ENCODE data around the gene RNASEH1. TPM values are rescaled to one million over a fixed set of nuclear protein-coding genes. Genes with fewer than 3 reads are reported as not detected.

Gene RNASEH1, protein sequence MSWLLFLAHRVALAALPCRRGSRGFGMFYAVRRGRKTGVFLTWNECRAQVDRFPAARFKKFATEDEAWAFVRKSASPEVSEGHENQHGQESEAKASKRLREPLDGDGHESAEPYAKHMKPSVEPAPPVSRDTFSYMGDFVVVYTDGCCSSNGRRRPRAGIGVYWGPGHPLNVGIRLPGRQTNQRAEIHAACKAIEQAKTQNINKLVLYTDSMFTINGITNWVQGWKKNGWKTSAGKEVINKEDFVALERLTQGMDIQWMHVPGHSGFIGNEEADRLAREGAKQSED
- total RNA-seq: 10.6 TPM

DNA sequence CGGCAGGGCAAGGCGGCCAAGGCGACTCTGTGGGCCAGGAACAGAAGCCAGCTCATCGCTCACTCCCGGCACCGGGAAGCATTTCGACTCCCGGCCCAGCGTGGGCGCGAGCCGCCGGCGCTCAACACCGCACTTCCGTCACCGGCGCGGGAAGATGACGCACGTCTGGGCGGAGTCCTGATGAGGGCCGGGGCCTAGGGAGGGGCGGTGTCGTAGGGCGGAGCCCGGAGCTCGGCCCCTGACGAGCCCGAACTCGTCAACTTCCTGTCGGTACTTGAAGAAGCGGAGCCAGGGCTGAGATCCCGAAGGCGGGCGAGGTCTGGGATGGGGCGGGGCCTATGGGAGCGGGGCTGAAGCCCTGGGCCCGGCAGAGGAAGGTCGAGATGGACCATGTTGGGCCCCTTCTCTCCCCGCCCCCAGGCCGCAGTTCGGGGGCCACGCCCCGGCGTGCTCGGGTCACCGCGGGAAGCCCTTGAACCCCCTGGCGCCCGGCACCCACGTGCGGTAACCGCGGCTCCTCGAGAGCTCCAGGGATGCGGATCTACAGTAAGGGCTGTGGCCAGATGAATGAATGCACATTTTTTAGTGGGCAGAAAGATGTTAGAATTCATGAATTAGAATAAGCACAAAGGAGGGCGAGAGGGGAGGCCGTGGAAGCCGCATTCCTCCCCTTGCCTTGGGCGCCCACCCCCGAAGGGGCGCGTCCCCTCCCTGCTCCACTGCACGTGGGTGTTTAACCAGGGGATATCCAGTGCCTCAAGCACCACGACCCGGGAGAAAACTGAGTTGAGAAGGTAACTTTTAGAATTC is at the start of gene RNASEH1:
Gene RNASEH1, minus strand, starts transcription at position 129 of the 810 bp plus-strand sequence. Its CDS starts 73 bp downstream, at position 56.
- ATAC-seq: peak; percentile 100

DNA sequence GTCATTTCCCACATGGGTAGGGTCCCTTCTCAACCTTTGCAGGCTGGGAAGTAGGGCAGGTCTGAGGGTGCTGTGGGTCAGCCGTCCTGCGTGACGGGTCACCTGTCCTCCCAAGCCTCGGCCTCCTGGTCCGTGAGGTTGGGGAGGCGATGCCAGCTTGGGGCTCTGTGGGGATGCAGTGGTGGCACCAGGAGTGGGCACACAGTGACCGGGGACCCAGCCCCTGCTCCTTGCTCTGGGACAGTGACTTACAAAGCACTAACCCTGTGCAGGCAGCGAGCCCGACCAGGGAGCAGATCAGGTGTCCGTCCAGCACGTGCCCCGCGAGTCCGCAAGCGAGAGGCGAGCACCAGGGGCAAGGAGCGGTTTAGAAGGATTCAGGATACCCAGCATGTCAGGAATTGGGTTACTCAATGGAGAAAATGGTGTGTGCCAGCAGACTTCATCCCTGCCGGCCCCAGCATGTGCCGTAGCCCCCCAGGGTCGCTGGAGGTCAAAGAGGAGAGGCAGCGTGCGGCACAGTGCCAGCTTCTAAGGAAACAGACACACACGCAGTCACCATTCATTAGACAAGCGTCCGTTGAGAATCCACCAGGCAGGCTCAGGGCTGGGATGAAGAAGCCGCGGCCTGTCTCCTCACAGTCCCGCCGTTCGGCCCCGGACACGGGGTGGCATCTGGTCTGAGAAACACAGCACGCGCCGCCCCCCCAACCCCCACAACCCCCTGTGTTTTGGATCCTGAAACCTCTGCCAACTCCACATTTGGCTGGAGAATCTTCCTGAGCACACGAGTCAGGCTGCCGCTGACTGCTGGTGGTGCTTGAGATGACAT is 48.5 kb upstream of the RNASEH1 start:
- ATAC-seq: no peak

DNA sequence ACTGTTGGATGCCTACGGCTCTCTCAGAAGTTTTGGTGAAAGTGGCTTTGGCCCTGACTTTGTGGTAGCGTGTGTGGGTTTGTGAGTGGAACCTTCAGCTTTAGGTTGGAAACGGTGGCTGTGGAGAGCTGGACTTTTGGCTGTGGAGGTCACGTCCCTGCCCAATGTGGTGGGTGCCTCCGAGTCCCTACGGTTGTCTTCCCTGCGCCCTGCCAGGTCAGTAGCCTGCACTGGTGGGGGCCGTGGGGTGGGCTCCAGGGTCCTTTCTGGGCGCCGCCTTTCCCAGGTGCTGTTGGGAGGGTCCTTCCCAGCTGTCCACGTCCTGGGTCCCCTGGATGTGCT is 47.9 kb upstream of the RNASEH1 start:
- ATAC-seq: no peak

DNA sequence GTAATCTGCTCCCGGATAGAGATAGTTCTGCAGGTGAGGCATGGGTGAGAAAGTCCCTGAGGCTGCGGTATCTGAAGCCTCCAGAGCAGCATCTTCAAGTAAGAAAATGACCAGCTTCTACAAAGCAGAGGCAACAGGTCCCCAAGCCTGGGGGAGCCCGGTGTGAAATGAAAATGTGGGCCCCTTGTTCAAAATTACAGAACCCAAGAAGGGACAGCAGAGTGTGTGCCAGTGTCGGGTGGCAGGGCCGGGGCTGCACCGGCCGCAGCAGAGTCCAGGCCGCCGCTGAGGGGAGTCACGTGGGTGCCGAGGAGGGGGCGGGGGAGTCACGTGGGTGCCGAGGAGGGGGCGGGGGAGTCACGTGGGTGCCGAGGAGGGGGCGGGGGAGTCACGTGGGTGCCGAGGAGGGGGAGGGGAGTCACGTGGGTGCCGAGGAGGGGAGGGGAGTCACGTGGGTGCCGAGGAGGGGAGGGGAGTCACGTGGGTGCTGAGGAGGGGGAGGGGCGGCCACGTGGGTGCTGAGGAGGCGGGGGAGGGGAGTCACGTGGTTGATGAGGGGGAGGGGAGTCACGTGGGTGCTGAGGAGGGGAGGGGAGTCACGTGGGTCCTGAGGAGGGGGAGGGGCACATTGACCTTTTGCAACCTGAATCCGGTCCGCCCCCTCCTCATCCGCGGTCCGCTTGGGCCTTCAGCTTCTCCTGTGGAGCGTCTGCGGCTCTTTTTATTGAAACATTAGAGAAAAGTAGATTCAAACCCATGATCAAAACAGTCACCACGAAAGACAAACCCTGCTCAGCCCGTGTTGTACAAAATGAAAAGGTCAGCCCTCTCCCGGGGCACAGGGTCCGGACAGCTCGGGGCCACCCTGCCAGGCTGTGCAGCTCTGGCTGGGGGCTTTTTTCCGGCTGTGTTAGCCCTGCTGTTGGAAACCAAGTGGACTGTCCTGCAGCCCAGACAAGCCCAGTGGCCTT is 47.1 kb upstream of the RNASEH1 start:
- no peak for ATAC-seq

DNA sequence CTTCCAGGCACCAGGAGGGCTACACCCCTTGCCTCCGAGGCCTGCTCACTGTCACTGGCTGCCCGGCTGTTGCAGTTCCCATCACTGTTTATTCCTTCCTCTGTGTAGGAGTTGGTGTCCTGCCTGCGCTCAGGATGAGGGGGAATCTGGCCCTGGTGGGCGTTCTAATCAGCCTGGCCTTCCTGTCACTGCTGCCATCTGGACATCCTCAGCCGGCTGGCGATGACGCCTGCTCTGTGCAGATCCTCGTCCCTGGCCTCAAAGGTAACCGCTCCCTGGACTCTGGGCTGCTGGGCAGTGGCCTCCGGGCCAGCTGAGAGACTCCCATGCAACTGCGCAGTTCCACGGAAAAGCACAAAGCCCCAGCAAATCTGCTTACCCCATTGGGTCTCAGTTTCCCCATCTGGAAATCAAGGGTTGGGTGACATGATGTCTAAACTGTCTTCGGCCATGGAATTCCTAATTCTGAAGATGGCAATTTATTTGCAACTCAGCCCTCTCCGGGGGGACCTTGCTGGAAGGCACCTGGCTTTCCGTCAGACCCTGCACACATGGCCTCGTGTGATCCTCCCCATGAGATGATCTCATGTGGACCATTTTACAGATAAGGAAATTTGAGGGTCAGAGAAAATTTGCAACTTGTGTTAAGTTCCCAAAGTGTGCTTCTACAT is 46.2 kb upstream of the RNASEH1 start:
- no peak for ATAC-seq

DNA sequence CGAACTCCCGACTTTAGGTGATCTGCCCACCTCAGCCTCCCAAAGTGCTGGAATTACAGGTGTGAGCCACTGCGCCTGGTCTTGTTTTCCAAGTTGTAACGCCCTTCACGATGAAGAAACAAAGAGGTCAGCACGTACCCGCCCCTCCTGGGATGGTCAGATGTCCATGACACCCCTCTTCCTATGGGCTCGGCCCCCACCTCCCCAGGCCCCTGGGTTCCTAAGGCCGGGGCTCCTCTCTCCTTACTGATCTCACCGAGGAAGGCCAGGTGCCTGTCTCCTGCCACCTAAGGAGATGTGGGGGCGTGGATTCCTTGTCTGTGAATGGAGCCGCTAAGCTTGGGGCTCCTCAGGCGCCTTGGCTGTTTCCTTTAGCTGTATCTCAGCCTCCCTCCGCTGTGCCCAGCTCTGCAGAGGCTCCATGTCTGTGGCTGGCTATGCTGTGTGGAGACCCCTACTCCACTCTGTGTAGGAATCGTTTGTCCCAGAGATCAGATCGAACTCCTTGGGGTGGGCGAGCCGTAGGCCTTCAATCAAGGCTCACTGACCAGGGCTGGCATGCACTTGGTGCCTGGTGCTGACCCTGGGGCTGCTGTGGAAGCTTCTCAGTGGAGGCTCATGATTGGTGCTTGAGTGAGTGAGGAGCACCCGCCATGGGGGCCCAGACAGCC is 45.5 kb upstream of the RNASEH1 start:
- ATAC-seq: no peak

DNA sequence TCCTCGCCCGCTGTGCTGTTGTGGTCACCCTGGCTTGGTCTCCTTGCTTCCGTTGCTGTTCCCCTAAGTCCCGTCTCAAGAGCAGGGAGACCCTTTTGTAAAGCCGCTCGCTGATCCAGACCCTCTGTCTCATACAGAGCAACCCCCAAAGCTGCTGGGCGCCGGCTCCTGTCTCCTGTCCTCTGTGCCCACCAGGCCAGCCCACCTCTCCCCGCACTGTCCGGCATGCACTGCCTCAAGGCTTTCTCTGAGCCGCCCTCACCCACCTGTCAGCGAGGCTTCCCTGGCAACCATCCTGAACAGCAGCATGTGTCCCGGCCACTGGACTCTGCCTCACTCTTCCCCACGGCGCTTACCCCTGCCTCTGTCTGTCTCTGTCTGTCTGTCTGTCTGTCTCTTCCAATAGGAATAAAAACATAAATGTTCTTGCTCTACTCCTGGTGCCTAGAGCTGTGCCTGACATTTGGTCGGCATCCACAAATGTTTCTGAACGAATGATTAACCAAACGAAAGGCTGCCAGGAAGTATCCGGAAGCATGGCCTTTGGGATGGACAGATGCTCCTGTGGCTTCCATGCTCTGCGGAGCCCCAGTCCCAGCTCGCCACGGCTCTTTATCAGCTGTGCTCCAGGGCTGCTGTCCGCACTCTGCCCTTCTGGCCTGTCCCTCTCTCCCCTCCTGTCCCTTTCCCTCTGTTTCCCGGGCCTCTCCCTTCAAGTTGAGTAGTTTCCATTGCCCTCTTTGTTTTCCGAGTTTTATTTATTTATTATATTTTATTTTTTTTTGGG is 44.6 kb upstream of the RNASEH1 start:
- ATAC-seq: no peak

DNA sequence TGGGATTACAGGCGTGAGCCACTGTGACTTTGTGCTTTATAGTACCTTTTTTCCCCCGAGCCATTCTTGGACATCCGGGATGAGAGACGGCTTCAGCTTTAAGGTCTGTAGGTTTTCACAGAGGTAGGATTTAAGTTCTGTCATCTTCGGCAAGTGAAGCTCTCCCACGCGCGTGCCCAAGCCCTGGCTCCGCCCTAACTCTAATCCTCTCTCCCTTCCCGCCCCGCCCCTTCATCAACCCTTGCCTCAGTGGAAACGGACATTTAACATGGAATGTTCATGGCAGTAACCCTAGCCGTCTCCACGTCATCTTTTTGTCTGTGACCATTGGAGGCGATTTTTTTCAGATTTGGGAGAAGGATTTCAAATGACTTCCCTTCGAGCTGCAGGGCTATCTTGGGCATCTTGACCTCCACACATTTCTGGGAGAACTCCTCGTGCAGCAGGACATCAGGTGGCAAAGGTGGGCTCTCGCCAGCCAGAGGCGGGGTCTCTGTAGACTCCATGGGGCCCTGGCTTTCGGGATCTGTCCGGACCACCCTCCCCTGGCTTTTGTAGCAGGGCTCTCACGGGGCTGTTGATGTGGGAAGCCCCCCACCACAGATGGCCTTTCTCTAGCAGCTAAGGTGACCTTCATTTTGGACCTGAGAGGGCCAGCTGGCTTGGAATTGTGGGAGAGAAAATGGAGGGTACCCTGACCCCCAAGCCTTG is 43.6 kb upstream of the RNASEH1 start:
- ATAC-seq: no peak

DNA sequence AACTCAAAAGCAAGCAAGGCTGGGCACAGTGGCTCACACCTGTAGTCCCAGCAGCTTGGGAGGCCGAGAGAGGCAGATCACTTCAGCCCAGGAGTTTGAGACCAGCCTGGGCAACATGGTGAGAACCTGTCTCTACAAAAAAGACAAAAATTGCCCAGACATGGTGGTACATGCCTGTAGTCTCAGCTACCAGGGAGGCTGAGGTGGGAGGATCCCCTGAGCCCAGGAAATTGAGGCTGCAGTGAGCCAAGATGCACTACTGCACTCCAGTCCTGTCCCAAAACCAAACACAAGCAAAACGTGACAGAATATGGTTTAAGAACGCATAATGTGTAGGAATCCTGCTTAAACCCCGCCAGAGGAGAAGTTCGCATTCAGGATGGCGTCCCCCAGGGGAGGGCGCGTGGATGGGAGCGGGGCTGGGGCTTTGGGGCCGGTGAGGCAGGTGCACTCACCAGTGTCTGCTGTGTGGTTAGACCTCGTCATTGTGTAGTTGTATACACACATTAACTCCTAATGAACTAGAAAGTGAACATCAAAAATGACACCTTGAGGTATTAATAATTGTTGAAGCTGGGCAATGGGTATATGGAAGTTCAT is 42.2 kb upstream of the RNASEH1 start:
- no peak for ATAC-seq

DNA sequence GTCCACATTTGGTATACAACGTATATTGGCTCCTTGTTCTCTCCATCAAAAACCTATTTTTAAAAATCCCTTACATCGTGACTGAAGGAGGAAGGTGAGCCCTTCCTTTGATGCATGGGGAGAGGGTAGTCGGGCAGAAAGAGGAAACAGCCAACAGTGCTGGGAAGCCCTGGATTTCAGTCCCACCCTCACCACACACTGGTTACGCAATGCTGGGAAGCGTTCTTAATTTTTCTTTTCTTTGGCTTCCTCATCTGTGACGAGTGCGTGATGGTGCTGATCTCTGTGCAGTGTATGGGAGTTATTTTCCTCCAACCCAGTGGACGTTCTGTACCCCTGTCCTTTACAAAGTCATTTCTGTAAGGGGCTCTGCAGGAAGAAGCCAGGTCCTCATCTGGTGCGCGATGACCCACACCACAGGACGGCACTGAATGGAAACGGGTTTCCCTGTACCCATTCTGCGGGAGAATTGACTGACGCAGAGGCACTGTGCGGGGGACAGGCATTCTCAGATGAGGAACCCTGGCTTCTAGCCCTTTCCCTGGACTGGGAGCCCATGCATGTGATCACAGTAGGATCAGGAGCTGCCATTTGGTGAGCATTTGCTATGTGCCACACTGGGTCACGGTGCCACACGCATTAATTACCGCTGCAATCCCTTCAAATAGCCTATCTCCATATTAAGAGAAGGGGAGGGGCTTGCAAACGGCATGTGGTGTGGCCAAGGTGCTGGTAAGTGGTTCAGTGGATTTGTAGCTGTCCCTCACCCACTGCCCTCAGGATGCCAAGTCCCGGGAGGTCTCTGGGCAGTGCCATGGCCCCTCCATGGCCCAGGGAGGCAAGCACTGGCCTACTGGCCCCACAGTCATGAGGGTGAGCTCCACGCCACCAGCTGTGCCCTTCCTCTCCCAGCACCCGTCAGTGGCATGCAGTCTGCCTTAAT is 41.0 kb upstream of the RNASEH1 start:
- no peak for ATAC-seq

DNA sequence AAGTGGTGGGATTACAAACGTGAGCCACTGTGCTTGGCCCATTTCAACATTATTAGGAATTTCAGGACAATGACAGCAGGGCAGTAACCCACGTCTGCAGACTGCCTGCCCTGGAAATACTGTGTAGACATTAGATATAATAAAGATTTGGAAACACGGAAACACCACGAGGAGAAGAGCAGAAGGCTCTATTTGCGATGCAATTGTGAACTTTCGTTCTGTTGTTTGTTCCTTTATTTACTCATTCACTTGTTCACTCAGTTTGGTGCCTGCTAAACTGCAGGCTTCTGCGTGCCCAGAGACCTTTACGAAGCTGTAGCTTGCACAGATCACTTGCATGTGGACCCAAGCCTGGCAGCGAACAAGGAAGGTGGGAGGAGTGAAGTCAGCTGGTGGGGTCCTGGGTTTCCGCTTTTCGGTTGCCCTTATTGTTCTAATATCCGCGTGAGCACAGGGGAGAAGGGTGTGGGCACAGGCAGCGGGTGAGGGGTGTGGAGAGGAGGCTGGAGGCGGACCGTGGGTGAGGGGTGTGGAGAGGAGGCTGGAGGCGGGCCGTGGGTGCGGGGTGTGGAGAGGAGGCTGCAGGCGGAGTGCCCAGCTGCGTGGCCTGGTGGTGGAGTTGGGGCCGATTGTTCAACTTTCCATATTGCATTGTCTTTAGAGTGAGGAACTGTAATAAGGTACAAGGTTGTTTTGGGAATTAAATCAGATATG is 40.2 kb upstream of the RNASEH1 start:
- no peak for ATAC-seq

DNA sequence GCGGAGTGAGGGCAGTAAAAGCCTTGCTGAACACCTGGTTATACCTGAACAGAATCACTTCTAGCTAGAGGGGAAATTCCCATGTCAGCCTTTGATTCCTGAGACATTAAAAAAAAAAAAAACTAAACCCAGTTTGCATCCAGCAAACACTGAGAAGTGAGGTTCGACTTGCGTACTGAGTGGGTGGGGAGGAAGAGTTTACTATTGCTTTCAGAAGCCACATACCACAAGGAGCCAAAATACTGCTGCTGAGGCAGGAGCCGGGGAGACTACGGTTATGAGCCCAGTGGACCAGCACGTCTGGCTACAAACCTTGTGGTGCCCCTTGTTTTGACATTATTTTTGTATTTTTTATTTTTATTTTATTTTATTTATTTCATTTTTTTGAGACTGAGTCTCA is 39.4 kb upstream of the RNASEH1 start:
- ATAC-seq: no peak

DNA sequence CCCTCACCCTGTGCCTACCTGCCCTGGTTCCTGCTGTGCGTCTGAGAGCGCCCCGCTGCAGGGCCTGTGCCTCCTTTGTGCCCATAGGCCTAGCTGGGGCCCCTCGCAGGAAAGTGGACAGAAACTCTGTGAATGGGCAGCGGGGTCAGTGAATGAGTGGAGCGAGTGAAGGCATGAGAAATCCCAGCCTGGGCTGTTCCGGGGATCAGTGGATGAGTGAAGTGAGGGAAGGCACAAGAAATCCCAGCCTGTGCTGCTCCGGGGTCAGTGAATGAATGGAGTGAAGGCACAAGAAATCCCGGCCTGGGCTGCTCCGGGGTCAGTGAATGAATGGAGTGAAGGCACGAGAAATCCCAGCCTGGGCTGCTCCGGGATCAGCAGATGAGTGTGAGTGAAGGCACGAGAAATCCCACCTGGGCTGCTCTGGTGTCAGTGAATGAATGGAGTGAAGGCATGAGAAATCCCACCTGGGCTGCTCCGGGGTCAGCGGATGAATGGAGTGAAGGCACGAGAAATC is 38.8 kb upstream of the RNASEH1 start:
- ATAC-seq: no peak

DNA sequence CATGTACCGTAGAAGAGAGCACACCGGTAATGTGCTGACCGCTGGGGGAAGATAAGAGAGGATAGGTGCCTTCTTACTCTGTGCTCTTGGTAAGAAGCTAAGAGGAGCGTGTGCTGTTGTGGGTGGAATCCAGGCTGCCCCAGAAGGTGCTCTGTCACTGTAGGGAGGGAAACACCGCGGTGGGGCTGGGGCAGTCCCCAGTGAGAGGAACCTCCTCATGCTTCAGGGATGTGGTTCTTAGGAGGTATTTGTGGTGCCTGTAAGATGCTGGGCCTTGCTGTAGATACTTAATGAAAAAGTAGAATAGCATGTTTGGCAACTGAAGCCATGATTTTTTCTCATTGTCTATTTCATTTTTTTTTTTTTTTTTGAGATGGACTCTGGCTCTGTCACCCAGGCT is 37.9 kb upstream of the RNASEH1 start:
- no peak for ATAC-seq

DNA sequence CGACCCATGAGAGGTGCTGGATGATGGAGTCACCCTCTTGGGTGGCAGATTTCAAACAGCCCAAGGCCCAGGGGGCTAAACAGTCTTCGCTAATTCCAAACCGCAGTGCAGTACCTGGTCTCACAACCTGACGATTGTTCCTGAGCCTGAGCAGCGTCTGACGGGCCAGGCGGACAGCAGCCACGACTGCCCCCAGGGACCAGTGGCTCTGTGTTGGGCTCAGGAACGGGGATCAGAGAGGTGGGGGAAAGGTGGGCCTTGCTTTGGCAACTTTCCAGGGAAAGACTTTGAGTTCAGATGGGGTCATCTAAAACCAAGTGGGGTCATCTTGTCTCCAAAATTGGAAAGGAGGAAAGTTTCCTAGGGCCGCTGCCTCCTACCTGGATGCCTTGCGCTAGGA is 37.3 kb upstream of the RNASEH1 start:
- ATAC-seq: no peak

DNA sequence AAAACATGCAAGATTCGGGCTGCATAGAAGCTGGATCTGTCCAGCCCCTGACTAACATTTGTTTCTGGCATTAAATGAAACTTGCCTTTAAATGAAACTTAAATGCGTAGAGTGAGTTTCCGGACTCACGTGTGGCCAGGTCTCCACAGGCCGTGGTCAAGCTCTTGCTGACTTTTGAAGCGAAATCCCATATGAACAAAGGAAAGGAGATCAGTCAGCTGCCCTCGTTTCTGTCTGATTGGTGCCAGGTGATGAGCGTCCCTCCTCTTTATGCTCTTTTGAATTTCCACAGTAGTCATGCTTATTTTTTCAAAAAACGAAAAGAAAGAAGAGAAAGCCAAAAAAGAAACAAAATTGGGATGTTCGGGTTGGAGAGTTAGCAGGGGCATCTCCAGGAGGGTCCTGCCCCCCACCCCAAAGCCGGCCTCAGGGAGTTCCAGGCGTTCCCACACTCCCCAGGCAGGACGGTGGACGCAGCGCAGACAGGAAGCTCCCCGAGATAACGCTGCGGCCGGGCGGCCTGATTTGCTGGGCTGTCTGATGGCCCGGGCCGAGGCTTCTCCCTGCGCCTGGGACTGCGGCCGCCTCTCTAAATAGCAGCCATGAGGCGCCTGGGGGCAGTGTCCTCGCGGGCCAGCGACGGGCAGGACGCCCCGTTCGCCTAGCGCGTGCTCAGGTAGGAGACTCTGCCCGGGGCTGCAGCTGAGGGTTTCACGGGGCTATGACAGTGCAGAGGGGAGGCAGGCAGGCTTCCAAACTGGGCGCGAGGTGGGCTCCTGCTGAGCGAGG is 36.6 kb upstream of the RNASEH1 start, which contains the start of gene COLEC11:
Gene COLEC11, plus strand, starts transcription at position 620 of the 789 bp plus-strand sequence. CDS start 9,229 bp downstream, outside the sequence.
- ATAC-seq: no peak

Measured in esophagus mucosa (tissue), 1 donor.